ELF-1 (cell line): ENCODE data around the gene GPC4.
"Not testable (repeated sequence)": the region's sequence is repeated elsewhere in the genome, so short reads cannot be mapped to it uniquely, and the experiment has no call there.

Experiments
- DNase-seq: peaks from one replicate; pipeline ENCODE4 v3.0.0-alpha.2; 2016; ENCODE audit warnings: low read depth, low spot score

The GPC4 gene

DNA sequence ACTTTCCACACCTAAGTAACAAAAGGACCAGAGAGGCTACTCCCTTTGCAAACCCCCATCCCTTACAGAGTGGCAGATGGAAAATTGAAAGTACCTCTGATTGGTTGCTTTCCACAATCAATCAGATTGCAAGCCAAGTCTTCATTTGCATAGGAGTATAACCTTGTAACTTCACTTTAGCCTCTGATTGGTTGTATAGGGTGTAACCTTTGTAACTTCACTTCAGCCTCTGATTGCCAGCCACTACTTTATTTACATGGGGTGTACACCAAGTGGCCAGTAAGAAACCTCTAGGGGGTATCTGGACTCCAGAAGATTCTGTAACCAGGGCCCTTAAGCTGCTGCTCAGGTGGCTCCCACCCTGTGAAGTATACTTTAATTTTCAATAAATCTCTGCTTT, 48.6 kb downstream of the GPC4 start:
- DNase-seq, result no peak

DNA sequence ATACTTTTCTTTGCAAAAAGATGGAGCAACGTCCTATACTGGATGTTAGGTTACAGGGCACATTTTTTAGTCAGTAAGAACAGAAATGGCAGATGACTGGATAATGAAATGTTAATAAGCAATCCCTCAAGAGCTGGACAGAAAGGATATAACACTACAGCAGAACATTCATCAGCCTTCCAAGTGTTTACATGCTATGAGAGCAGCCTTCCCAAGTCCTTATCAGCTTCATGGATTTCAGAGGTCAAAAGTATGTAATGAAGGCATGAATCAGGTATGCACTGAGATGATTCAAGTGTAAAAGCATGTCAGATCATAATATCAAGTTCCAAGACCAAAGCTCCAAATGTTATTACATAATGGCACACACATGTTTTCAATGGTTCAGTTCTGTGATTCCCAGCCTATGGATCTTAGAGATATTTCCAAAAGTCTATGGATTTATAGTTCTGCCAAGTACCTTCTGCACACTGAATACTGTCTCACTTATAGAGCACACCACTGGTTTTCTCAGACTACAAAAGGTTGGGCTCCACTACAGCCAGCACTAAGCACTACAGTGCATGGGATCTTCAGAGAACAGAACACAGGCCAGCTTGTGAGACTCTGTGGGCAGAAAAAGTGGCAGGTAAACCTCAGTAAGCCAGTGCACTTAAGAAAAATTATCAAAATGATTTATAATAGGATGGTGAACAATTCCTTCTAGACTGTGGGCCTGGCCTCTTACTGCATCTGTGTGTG, 49.2 kb downstream of the GPC4 start:
- DNase-seq, result no peak

DNA sequence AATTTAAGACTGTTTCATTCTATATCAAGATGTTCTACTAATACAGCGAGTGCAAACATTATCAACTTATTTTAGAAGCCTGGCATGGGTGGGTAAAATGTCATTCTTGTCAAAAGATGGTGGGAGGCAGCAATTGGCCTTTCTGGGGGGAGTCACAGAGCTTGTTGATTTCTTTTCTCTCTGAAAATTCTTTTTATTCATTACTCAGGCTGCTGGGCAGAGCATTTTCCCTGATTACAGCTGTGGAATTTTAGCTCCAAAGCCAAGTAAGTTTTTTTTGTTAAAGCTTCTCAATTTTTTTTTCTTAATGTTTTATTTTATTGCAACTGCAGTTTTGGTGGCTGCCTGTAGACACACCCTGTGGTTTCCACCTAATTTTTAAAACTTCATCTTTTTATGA, 50.4 kb downstream of the GPC4 start:
- no peak for DNase-seq

DNA sequence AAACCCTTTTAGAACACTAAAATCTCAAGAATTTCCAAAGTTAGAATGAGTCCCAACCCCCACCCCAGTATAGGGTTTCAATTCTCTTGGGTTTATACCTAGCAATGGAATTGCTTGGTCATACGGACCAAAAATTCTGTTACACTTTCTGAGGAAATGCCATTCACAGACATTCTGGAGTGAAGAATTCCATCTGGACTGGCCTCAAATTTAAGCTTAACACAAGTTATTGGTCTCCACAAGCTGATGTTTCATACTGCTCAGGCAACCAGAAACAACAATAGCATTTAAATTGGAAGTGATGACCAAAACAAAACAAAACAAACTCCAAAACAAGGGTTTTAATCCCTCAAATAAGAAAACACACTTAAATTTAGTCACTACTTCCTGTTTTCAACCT, 51.1 kb downstream of the GPC4 start:
- DNase-seq, result no peak

DNA sequence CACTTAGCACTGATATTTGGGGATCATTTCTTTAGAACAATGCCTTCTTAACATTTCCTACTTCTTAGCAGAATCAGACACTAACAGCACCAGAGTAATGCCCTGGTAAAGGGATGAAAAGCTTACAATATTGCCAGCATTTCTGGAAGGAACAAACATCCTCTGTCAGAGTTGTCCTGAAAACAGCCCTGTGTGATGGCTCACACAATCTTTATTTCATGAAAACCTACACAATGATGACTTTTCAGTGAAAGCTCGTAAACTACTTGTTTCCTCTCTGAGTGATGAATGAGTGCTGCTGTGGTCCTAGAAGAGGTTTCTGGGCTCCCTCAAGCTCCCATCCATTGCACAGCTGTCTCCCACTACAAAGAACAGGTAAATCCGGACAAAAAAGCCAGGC, 52.8 kb downstream of the GPC4 start:
- DNase-seq, result no peak

DNA sequence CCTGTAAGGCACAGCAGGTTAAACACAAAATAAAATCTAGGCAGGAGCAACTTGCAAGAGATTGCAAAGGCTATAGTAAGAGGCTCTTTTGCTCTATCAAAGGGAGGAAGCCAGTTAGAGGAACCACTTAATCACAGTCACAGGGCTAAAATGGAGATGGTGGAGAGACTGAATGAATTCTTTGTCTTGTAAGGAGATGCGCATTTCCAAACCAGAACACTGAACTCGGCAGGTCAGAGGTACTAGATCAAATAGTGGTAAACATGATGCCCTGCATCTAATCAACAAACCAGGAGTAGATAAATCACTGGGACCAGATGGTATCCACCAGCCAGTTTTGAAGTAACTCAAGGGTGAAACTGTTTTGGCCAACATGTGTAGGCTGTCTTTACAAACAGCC, 55.8 kb downstream of the GPC4 start:
- DNase-seq, result peak; percentile 42

DNA sequence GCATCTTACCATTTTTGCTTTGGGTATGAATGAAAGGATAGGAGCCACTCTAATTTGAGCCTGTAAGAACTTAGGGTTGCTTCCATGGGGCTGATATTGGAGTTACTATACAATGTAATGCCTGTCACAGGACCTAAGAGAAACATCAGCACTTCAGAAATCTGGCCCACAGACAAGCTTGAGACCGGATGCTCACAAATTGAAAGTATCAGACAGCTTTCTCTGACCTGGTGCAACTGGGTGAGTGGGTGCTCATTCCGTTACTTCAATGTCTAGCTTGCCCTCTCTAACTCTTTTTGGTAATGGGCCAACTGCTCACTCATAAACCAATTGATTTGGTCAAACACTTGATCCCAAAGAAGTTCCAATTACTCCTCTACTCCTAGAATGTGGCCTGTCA, 62.1 kb downstream of the GPC4 start:
- no peak for DNase-seq

DNA sequence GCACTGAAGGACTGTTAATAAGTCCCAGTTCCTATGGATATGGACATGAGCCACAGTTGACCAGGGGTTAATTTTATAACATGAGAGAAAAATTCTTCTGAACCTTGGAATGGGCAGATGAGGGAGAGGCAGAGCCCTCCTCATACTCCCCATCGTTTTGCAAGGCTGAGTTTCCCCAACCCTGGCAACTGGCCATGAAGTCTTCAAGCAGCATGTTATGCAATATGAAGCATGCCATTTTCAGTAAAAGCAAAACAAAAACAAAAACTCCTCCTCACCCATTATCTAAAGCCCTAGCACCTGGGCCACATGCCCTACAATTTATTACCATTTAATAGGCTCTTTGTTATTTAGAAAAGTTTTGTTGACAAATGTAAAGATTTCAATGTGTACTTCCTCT, 64.5 kb downstream of the GPC4 start:
- no peak for DNase-seq

DNA sequence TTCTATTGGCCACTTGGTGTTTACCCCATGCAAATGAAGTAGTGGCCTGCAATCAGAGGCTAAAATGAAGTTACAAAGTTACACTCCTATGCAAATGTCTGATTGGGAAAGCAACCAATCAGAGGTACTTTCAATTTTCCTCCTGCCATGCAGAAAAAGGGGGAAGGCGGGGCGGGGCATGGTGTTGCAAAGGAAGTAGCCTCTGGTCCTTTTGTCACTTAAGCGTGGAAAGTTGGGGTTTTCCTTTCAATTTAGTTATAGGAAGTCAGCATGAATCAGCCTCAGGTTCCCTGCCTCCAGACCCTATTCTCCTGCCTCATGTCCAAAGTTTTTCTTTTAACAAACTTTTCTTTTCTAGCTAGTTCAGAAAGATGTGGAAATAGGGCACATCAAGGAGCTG, 69.3 kb downstream of the GPC4 start:
- DNase-seq, result no peak

DNA sequence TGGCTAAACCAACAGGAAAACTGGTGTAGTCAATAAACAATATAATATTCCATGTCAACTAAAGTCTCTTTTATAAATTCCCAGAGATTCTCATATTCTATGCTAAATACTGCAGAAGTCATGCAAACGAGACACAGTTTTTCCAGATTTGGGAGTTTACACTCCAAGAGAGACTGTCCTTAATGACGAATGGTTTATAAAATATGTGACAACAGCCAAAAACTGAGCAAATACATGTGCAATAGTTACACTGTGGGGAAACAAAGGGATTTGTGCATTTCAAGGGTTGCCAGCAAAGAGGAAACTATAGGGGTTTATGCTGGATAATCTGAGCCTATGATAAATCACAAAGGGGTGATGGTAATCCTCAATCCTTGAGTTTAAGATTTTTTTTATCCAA, 75.7 kb downstream of the GPC4 start:
- no peak for DNase-seq

DNA sequence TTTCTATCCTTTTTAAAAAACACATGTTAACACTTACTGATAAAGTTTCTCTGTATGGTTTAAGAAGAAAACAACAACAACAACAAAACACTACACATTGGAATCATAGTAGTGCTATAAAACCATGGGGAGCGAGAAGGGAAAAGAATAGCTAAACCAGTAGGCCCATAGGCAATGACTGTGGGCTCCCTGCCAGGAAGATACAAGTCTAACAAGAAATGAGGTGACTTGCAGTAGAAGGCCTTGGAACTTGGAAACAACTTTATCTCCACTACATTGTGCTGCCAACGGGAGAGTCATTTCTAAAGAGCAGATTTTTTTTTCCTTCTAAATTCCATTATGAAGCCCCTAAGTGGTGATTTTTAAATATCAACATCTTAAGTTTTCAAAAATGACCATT, 78.0 kb downstream of the GPC4 start:
- DNase-seq, result no peak

DNA sequence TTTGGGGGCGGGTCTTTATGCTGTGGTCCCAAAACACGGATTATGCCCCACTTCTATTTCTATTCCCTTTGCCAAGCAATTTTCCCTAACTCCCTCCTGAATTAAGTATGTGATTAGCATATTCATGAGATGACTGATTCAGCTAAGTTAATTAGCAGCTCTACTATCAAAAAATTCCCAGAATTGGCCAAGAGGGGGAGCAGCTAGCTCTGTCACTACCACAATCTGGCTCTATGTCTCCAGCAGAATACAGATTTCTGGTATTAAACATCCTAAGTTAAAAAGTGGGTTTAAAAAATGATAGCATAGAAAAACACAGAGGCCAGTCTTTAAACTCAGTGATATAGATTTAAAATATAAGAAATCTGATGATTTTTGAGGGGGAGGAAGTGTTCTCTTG, 80.3 kb downstream of the GPC4 start:
- DNase-seq, result no peak

DNA sequence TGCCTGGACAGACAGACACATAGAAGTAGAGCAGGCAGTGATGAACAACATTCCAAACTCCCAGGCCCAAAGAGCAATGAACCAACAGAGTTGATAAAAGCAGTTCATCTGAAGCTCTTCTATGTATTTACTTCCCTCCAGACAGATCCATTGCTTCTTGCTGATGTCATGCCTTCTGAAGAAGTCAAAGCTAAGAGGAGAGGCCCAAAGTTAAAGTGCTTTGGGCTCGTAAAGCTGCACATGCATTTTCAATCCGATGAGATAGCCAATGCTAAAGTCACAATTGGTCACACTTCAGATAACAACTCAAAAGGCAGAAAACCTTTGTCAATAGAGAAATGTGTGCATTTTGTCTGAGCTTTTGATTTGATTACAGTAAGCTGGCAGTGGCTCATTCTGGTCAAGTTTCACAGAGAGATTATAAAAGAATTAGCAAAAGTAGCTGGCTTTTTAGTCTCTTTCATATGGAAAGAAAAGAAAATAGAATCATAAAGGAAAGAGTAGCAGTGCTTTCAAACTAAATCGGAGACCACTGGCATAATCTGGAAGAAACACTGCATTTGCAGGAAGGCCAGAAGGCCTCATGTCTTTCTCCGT, 82.0 kb downstream of the GPC4 start:
- DNase-seq, result peak; percentile 29

DNA sequence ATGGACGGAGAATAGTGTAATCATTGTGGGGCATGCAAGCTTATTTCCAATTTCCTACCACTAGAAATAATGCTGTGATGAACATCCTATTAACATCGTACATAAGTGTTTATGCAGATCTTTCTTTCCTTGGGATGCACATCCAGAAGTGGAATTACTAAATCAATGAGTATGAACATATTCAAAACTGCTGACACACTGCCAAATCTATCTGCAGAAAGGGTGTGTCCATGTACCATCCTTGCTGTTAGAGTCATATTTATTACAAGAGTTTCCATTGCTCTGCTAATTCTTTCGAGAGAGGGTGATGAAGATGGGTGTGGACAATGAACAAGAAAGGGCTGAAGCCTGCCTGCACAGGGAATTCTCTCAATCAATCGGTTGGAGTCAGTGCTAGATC, 82.6 kb downstream of the GPC4 start:
- no peak for DNase-seq

DNA sequence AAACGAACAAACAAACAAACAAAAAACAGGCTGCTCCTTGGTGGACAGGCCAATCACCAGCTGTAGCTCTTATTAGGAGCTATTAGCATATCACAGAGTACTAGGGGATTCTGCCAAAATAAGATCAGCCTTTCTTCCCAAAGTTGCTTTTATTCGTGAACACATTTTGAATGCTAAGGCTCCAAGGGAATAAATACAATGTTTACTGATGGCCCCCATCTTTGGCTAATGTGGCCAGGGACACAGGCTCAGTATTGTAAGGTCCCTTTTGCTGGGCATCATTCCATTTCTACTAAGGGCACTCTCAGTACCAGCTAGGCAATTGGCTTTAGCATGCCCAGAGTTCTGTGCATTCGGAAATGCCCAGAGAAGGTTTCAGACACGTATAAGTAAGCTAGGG, 84.3 kb downstream of the GPC4 start:
- no peak for DNase-seq

DNA sequence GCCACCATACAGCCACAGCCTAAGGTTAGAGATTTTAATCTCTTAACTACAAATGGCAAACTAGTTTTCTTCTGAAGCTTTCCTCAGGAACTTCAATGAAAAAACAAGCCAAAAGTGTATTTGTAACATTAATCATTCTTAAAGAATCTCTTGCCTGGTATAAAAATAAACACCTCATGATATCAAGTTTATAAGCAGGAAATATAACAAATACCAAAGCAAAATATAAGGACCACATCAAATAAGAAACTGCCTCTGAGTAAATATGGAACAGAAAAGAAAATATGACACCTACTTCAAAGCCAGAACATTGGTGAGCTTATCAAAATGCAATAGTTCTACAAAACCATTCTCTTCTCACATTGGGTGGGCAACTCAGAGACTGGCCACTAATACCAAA, 89.9 kb downstream of the GPC4 start:
- DNase-seq, result no peak

DNA sequence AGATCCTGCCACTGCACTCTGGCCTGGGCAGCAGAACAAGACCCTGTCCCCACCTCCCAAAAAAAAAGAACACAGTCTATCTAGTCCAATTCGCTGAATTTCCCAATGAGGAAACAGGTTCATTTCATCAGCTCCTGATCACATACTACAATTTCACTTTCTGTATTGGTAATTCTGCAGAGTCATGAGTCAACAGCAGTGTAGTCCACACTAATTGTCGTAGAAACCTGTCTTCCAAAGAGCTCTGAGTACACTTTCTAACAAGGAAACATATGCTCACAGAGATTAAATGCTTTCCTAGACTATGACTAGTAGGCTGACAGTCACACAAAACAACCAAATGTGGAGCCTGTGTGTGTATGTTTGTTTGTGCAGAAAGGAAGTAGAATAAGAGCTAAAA, 91.9 kb downstream of the GPC4 start:
- no peak for DNase-seq

DNA sequence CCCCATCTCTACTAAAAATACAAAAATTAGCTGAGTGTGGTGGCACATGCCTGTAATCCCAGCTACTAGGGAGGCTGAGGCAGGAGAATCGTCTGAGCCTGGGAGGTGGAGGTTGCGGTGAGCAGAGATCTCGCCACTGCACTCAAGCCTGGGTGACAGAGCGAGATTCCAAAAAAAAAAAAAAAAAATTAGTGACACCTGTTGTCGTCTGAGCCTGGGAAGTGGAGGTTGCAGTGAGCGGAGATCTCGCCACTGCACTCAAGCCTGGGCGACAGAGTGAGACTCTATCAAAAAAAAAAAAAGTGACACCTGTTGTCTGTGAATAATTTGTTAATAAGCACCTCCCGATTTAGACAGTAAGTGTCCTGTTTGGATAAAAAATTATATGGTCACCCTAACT, 93.0 kb downstream of the GPC4 start:
- not testable (repeated sequence) for DNase-seq

DNA sequence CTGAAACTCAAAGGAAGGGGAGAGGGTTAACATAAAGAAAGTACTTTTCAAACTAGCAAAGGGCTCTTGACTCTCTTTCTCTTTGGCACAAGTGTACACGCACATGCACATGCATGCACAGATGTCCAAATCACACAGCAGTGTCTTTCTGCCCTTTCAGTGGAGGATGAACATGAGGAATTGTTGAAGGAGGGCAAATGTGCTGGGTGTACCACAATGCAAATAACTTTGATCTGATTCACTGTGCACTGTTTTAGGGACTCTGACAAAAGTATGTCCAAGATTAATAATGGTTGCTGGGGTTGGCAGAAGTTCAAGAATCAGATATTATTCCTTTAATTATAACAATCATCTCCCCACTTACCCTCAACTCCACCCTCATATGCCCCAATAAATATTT, 93.8 kb downstream of the GPC4 start:
- no peak for DNase-seq

DNA sequence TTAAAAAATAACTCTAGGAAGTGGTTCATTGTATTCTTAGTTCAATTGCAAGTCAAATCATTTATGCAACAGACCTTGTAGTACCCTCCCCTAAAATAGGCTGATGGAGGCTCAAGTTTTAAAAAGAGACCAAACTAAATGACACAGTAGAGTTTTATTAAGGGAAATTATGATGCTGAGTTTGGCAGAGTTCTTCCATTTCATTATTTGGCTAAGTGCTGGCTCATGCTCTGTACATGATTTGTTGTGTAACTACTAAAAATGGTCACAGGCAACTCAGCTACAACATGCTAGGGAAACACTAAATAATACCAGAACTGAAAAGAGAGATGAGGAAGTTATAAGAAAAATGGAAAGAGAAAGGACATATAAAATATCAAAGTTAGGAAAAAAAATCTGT, 101.0 kb downstream of the GPC4 start:
- no peak for DNase-seq

DNA sequence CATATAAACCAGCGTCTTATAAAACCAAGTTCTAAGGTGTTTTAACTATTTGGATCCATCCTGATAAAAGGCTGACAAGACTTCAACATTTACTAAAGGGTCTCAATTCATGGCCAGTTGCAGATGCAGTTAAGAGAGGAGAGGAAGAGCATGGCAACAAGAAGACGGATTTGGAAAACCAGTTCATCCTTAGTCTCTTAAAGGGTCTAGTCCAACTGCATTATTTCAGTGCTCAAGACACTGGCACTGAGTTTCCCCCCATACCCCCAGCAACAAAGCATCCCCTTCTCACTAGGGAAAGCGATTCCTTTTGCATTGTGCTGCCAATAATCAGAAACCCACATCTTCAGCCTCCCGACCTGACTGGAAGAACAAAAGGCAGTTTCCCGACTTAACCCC, 106.8 kb downstream of the GPC4 start:
- no peak for DNase-seq

DNA sequence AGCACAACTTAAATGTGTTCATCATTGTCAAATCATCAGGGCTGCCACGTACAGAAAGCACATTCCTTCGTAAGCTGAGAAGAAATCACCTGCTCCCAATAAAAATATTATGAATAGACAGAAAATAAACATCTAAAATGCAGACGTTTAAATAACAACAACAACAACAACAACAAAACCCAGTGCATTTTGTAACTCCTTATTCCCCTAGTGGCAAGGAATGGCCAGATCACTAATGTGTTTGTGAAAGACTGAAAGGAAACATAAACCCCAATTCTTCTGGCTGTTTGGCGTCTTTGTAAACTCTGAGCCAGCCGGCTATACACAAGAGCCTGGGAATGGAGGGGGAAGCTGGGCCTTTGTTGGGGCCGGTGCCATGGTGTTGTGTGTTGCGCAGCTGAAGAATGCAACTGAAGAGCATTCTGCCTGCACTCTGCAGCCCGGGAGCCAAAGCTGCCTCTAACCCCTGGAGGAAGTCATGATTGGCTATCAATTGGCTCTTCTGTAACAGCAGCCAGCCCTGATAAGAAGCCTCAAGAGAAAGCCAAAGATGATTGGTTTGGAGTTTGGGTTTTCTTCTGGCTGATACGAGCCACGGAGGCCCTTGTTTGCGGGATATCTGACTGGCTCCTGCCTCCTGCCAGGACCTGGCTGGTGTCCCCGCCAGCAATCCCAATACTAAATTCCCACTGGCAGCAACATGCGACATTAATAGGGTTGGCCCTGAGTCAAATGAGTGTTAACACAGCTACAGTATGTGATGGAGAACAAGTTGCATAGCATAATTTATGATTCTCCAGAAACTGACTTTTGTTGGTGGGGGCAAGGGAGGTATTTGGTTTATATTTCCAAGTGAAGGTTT, 107.4 kb downstream of the GPC4 start:
- DNase-seq, result peak; percentile 94

DNA sequence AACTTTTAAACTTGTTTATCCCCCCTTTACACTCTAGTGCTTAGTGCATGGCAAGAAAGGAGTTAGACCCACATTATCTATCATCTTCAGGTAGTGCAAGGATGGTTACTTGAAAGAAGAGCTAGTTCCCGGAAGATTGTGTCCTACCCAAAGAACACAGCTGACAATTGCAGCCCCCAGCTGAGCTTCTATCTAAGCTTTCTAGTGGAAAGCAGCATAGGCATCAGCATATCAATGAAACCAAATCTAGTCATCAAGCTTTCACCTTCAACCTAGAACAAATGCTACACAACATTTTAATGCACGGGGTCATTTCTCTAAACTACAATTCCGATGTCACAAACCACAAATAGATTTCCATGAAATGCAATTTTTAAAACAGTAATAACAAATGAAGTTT, 108.2 kb downstream of the GPC4 start:
- DNase-seq, result peak; percentile 39
